Measurements from ENCODE around the gene GTF2F1.

Gene GTF2F1

GRCh38 chr19:6379744-6380143, 13.2 kb downstream of the GTF2F1 start:
- Histone ChIP-seq H3K36me3 (ENCODE audit: insufficient read depth, low read length) (peaks cover 44% of the 10 kb centered on the region; the same call in 1 of the 2 replicates), H3K9me3 (ENCODE audit: low read depth, low read length) (no peaks in the 10 kb centered on the region), H3K9ac (ENCODE audit: insufficient read length) (no peak overlapping the region), H3K4me3 (no peak overlapping the region), H3K27ac (no peak overlapping the region)
- no peak for TF ChIP-seq EZH2 (IDR thresholded peaks at IDR 0.05)
- no peak for TF ChIP-seq POLR2AphosphoS5 (IDR thresholded peaks at IDR 0.05; ENCODE audit: borderline replicate concordance, low read depth, low read length)
- TF ChIP-seq FOXP2 (optimal IDR thresholded peaks at IDR 0.05; ENCODE audit: control extremely low read depth, extremely low read length, insufficient read depth): no peak
- no peak for DNase-seq (ENCODE audit: low read depth, low spot score)

DNA sequence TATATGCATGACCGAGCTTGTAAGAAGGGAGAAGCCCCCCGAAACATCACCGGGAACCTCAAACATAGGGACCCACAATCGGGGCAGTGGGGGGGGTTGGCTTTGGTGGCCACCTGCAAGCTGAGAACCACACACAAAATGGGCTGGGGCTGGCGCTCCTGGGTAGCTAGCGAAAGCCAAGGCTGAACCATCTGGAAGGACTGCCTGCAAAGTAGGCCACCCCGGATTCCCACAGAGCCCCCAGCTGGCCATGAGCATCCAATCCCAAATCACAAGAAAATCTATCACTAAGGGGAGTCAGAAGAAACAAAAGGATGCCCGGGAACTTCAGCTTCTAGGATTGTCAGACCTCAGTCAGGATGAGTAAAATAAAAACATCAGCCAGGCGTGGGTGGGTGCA, 14.5 kb downstream of the GTF2F1 start:
- DNase-seq (ENCODE audit: low read depth, low spot score): no peak
- Histone ChIP-seq H3K9ac (ENCODE audit: insufficient read length) (no peak overlapping the region), H3K9me3 (ENCODE audit: low read depth, low read length) (no peaks in the 10 kb centered on the region), H3K4me3 (no peak overlapping the region), H3K27ac (no peak overlapping the region), H3K36me3 (ENCODE audit: insufficient read depth, low read length) (peaks cover 36% of the 10 kb centered on the region; the same call in 1 of the 2 replicates)
- no peak for TF ChIP-seq FOXP2 (optimal IDR thresholded peaks at IDR 0.05; ENCODE audit: control extremely low read depth, extremely low read length, insufficient read depth)
- no peak for TF ChIP-seq EZH2 (IDR thresholded peaks at IDR 0.05)
- no peak for TF ChIP-seq POLR2AphosphoS5 (IDR thresholded peaks at IDR 0.05; ENCODE audit: borderline replicate concordance, low read depth, low read length)

DNA sequence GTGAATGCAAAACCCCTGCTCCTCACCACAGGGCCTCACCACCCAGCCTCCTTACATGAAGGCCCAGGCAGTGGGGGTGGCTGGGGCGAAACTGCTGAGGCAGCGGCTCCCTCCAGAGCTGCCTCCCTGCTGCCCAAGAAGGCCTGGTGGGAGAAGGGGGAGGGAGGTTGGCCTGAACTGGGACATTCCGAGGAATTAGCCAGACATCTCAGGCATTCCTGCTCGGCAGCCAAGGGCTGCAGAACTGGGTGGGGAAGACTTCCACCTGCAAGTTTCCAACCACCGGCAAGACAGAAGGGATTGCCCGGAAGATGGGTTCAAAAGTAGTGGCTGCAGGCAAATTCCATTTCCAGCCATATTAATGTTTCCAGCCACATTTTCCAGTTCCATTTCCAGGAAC, 14.9 kb downstream of the GTF2F1 start:
- Histone ChIP-seq H3K9ac (ENCODE audit: insufficient read length) (no peak overlapping the region), H3K27ac (no peak overlapping the region), H3K4me3 (no peak overlapping the region), H3K9me3 (ENCODE audit: low read depth, low read length) (no peaks in the 10 kb centered on the region), H3K36me3 (ENCODE audit: insufficient read depth, low read length) (peaks cover 31% of the 10 kb centered on the region; the same call in 1 of the 2 replicates)
- DNase-seq (ENCODE audit: low read depth, low spot score): no peak
- no peak for TF ChIP-seq EZH2 (IDR thresholded peaks at IDR 0.05)
- TF ChIP-seq POLR2AphosphoS5 (IDR thresholded peaks at IDR 0.05; ENCODE audit: borderline replicate concordance, low read depth, low read length): no peak
- TF ChIP-seq FOXP2 (optimal IDR thresholded peaks at IDR 0.05; ENCODE audit: control extremely low read depth, extremely low read length, insufficient read depth): no peak

GRCh38 chr19:6376512-6377190, 16.3 kb downstream of the GTF2F1 start:
- Histone ChIP-seq H3K27ac (no peak overlapping the region), H3K4me3 (no peak overlapping the region), H3K9me3 (ENCODE audit: low read depth, low read length) (no peaks in the 10 kb centered on the region), H3K36me3 (ENCODE audit: insufficient read depth, low read length) (peaks cover 22% of the 10 kb centered on the region; the same call in 1 of the 2 replicates), H3K9ac (ENCODE audit: insufficient read length) (no peak overlapping the region)
- no peak for DNase-seq (ENCODE audit: low read depth, low spot score)
- TF ChIP-seq EZH2 (IDR thresholded peaks at IDR 0.05): no peak

DNA sequence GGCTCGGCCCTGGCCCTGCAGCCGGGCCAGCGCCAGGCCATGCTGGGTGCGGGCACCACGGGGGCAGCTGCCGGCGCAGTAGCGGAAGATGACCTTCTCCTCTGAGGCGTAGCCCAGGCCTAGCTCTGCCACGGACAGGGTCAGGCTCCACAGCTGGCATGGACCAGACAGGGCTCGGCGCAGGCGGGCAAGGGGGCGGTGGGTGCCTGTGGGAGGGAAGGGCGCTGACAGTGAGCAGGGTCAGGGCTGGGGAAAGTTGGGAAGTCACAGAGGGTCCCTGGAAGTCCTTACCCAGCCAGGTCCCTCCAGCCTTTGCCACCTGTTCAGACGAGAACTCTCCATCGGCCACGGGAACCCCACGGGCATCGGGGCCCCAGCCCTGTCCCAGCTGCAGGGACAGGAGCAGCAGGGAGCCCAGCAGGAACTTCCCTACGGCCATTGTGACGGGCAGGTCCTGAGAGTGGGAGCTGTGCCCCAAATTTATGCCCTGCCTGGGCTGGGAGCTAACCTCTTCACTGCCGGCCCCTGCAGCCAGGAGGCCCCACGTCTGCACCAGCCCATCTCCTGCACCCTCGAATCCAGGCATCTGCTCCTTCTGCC, 17.5 kb downstream of the GTF2F1 start, which contains the start of gene PSPN:
PSPN (minus strand) TSS at position 523 of the 600 bp plus-strand sequence; CDS start at position 439, 84 bp downstream.
- Histone ChIP-seq H3K27ac (no peak within 1 kb of the TSS), H3K9ac (ENCODE audit: insufficient read length) (no peak within 1 kb of the TSS), H3K36me3 (ENCODE audit: insufficient read depth, low read length) (peaks cover 11% of the 10 kb centered on the region; the same call in 1 of the 2 replicates), H3K9me3 (ENCODE audit: low read depth, low read length) (no peaks in the 10 kb centered on the region), H3K4me3 (no peak within 1 kb of the TSS)
- no peak for TF ChIP-seq EZH2 (IDR thresholded peaks at IDR 0.05)
- TF ChIP-seq POLR2AphosphoS5 (IDR thresholded peaks at IDR 0.05; ENCODE audit: borderline replicate concordance, low read depth, low read length): no peak
- TF ChIP-seq FOXP2 (optimal IDR thresholded peaks at IDR 0.05; ENCODE audit: control extremely low read depth, extremely low read length, insufficient read depth): no peak
- DNase-seq (ENCODE audit: low read depth, low spot score): no peak

- no peak overlapping the region for H3K9ac ChIP-seq (ENCODE audit: insufficient read length)
- peaks cover 4% of the 10 kb centered on the region; the same call in 1 of the 2 replicates for H3K36me3 ChIP-seq (ENCODE audit: insufficient read depth, low read length)
- no peak overlapping the region for H3K27ac ChIP-seq
- H3K4me3 ChIP-seq: no peak overlapping the region
- no peaks in the 10 kb centered on the region for H3K9me3 ChIP-seq (ENCODE audit: low read depth, low read length)
- no peak for TF ChIP-seq POLR2AphosphoS5 (IDR thresholded peaks at IDR 0.05; ENCODE audit: borderline replicate concordance, low read depth, low read length)
- no peak for TF ChIP-seq EZH2 (IDR thresholded peaks at IDR 0.05)
- TF ChIP-seq FOXP2 (optimal IDR thresholded peaks at IDR 0.05; ENCODE audit: control extremely low read depth, extremely low read length, insufficient read depth): no peak
- DNase-seq (ENCODE audit: low read depth, low spot score): no peak
Observed at GRCh38 chr19:6374711-6375410, 18.1 kb downstream of the GTF2F1 start.

- no peaks in the 10 kb centered on the region for H3K9me3 ChIP-seq (ENCODE audit: low read depth, low read length)
- peak overlapping the region; percentile 75; the same call in 1 of the 2 replicates for H3K27ac ChIP-seq
- TF ChIP-seq EZH2 (IDR thresholded peaks at IDR 0.05): no peak
- TF ChIP-seq POLR2AphosphoS5 (IDR thresholded peaks at IDR 0.05; ENCODE audit: borderline replicate concordance, low read depth, low read length): no peak
- TF ChIP-seq FOXP2 (optimal IDR thresholded peaks at IDR 0.05; ENCODE audit: control extremely low read depth, extremely low read length, insufficient read depth): no peak
- H3K4me3 ChIP-seq: peak overlapping the region; percentile 79
- no peak overlapping the region for H3K9ac ChIP-seq (ENCODE audit: insufficient read length)
- no peaks in the 10 kb centered on the region; the same call in 1 of the 2 replicates for H3K36me3 ChIP-seq (ENCODE audit: insufficient read depth, low read length)
- no peak for DNase-seq (ENCODE audit: low read depth, low spot score)
Observed at GRCh38 chr19:6374161-6374709, 18.7 kb downstream of the GTF2F1 start.

DNA sequence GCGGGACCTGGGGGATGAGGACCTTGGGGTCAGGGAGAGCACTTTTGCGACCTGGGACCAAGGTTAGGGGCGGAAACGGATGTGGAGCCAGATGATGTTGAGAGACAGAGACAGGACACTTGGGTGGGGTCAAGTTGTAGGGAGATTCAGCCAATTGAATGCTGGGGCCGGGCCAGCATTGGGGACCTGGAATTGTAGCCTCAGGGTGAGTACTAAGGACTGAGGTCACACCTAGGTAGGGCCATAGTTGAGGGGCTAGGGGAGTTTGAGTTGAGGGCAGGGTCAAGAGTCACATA, 19.2 kb downstream of the GTF2F1 start:
- Histone ChIP-seq H3K27ac (peak overlapping the region; percentile 75), H3K36me3 (ENCODE audit: insufficient read depth, low read length) (peaks cover 2% of the 10 kb centered on the region; the same call in 1 of the 2 replicates), H3K9me3 (ENCODE audit: low read depth, low read length) (no peaks in the 10 kb centered on the region), H3K4me3 (peak overlapping the region; percentile 79), H3K9ac (ENCODE audit: insufficient read length) (peak overlapping the region; percentile 53)
- no peak for TF ChIP-seq POLR2AphosphoS5 (IDR thresholded peaks at IDR 0.05; ENCODE audit: borderline replicate concordance, low read depth, low read length)
- TF ChIP-seq FOXP2 (optimal IDR thresholded peaks at IDR 0.05; ENCODE audit: control extremely low read depth, extremely low read length, insufficient read depth): no peak
- no peak for TF ChIP-seq EZH2 (IDR thresholded peaks at IDR 0.05)
- DNase-seq (ENCODE audit: low read depth, low spot score): no peak

Data from SK-N-MC (cell line).